ENCODE measurements around the gene MOCS1. TPM values are rescaled to one million over a fixed set of nuclear protein-coding genes. Genes with fewer than 3 reads are reported as not detected.

MOCS1 gene
- polyA plus RNA-seq, 3 donors = 0.05 to 0.26 (median 0.12) TPM

DNA sequence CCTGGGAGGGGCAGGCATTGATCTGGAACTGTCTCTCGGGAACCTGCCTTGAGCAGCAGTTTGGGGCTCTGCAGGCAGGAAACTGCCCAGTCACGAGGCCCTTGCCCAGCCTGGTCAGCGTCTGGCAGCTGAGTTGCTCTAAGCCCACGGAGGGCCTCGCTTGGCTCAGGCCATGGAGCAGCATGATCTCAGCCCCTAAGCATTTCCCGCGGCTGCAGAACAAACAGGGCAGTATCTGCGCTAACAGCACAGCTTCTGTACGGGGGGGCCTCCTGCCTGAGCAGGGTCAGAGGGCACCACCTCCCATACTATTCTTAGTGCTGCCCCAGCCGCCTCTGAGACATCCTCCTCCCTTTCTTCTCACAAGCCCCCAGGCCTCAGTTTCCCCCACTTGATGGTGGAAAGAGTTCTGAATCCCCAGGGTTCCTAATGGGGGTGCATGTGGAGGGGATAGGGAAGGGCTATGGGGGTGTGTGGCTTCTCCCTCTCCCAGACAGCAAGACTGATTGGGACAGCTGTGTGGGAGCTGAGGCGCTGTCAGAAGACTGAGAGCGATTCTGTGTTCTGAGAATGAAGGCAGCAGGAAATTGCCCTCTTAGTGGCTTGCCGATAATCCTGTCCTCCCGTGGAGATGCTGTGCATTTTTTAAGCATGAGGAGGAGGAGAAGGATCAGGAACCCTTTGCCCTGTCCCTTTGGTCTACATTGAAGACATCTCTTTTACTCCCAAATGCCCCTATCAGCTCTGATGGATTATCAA lies 46.4 kb downstream of the MOCS1 start:
- Histone ChIP-seq H3K36me3 (replicated peaks in 1 of 2; ENCODE audit: control insufficient read depth in 1 of 2, insufficient read depth in 2 of 2, low read length in 2 of 2) (no peaks in the 10 kb centered on the region), H3K4me3 (replicated peaks in 1 of 3; ENCODE audit: low read depth in 2 of 3, low read length in 3 of 3) (no peak overlapping the region), H2AFZ (ENCODE audit: insufficient read depth, low read depth, low read length, poor library complexity, severe bottlenecking) (no peak overlapping the region), H3K27ac (ENCODE audit: low read depth in 1 of 2, low read length in 2 of 2) (no peak overlapping the region), H3K9me3 (replicated peaks in 1 of 2; ENCODE audit: control insufficient read depth in 1 of 2, insufficient read depth in 1 of 2, low read length in 2 of 2) (no peaks in the 10 kb centered on the region), H3K9ac (ENCODE audit: insufficient read depth, low read length, poor library complexity, severe bottlenecking) (no peak overlapping the region), H3K4me1 (ENCODE audit: control insufficient read depth in 1 of 2, insufficient read depth in 2 of 2, low read length in 2 of 2) (no peaks in the 10 kb centered on the region), H4K20me1 (ENCODE audit: insufficient read depth, low read length) (no peaks in the 10 kb centered on the region), H3K27me3 (ENCODE audit: control insufficient read depth in 2 of 2, insufficient read depth in 2 of 2, low read length in 2 of 2) (no peaks in the 10 kb centered on the region), H3K79me2 (ENCODE audit: insufficient read depth, low read length) (no peaks in the 10 kb centered on the region), H3K4me2 (replicated peaks; ENCODE audit: extremely low read depth, low read length, poor library complexity, severe bottlenecking) (no peak overlapping the region)
- Mint-ChIP-seq H3K9me3 (peaks cover 0 to 4% (median 0%) of the 10 kb centered on the region in 7 donors), H3K36me3 (no peaks in the 10 kb centered on the region), H3K27me3 (ENCODE audit: low read depth in 3 of 3) (peaks cover 3 to 21% (median 18%) of the 10 kb centered on the region in 3 donors), H3K4me1 (no peaks in the 10 kb centered on the region), H3K27ac (no peak overlapping the region), H3K4me3 (no peak overlapping the region)
- DNase-seq = no peak
- 39% methylated on average over 9 of the region's 14 CpGs for WGBS (ENCODE audit: insufficient coverage)
- TF ChIP-seq, protein P1, sequence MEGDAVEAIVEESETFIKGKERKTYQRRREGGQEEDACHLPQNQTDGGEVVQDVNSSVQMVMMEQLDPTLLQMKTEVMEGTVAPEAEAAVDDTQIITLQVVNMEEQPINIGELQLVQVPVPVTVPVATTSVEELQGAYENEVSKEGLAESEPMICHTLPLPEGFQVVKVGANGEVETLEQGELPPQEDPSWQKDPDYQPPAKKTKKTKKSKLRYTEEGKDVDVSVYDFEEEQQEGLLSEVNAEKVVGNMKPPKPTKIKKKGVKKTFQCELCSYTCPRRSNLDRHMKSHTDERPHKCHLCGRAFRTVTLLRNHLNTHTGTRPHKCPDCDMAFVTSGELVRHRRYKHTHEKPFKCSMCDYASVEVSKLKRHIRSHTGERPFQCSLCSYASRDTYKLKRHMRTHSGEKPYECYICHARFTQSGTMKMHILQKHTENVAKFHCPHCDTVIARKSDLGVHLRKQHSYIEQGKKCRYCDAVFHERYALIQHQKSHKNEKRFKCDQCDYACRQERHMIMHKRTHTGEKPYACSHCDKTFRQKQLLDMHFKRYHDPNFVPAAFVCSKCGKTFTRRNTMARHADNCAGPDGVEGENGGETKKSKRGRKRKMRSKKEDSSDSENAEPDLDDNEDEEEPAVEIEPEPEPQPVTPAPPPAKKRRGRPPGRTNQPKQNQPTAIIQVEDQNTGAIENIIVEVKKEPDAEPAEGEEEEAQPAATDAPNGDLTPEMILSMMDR (IDR thresholded peaks at IDR 0.05) = no peak
- intact Hi-C loops (cut with micrococcal nuclease) = no loop called here

DNA sequence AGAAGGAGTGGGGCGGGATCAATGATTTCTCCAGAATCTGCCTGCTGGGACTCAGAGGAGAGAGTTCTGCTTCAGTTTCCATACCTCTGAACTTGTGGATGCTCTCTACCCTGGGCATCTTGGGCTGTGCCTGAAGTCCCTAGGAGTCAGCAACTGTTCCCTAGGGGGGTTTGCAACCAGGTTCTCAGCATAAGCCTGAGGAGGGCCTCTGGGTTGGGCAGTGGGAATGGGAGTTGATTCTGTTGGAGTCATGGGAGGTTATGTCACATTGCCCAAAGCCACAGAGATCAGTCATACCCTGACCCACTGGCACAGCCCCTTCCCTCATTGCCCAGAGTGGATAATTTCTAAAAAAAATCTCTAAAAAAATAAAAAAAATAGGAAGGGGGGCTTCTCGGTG lies 47.4 kb downstream of the MOCS1 start:
- TF ChIP-seq, protein P1 (IDR thresholded peaks at IDR 0.05) = no peak
- 57% methylated on average over 1 of the region's 2 CpGs for WGBS (ENCODE audit: insufficient coverage)
- Histone ChIP-seq H3K36me3 (replicated peaks in 1 of 2; ENCODE audit: control insufficient read depth in 1 of 2, insufficient read depth in 2 of 2, low read length in 2 of 2) (no peaks in the 10 kb centered on the region), H3K4me2 (replicated peaks; ENCODE audit: extremely low read depth, low read length, poor library complexity, severe bottlenecking) (no peak overlapping the region), H2AFZ (ENCODE audit: insufficient read depth, low read depth, low read length, poor library complexity, severe bottlenecking) (no peak overlapping the region), H3K27me3 (ENCODE audit: control insufficient read depth in 2 of 2, insufficient read depth in 2 of 2, low read length in 2 of 2) (no peaks in the 10 kb centered on the region), H4K20me1 (ENCODE audit: insufficient read depth, low read length) (no peaks in the 10 kb centered on the region), H3K4me3 (replicated peaks in 1 of 3; ENCODE audit: low read depth in 2 of 3, low read length in 3 of 3) (no peak overlapping the region), H3K79me2 (ENCODE audit: insufficient read depth, low read length) (no peaks in the 10 kb centered on the region), H3K4me1 (ENCODE audit: control insufficient read depth in 1 of 2, insufficient read depth in 2 of 2, low read length in 2 of 2) (no peaks in the 10 kb centered on the region), H3K27ac (ENCODE audit: low read depth in 1 of 2, low read length in 2 of 2) (no peak overlapping the region), H3K9me3 (replicated peaks in 1 of 2; ENCODE audit: control insufficient read depth in 1 of 2, insufficient read depth in 1 of 2, low read length in 2 of 2) (no peaks in the 10 kb centered on the region), H3K9ac (ENCODE audit: insufficient read depth, low read length, poor library complexity, severe bottlenecking) (no peak overlapping the region)
- intact Hi-C loops (cut with micrococcal nuclease) = no loop called here
- DNase-seq = no peak
- Mint-ChIP-seq H3K36me3 (no peaks in the 10 kb centered on the region), H3K27ac (no peak overlapping the region), H3K27me3 (ENCODE audit: low read depth in 3 of 3) (peaks cover 3 to 18% (median 18%) of the 10 kb centered on the region in 3 donors), H3K4me3 (no peak overlapping the region), H3K4me1 (no peaks in the 10 kb centered on the region), H3K9me3 (peaks cover 0 to 4% (median 0%) of the 10 kb centered on the region in 7 donors)
